Astrocyte of the cerebellum (primary cell): Measurements from ENCODE around the gene FERMT1.
"Not testable (repeated sequence)": the region's sequence is repeated elsewhere in the genome, so short reads cannot be mapped to it uniquely, and the experiment has no call there.

Source experiments
- DNase-seq: peaks from one replicate; pipeline ENCODE4 v3.0.0-alpha.2; 2011; ENCODE audit warnings: low read depth
- H3K4me3 ChIP-seq: 2 replicates; pipeline ENCODE4 v1.5.1; 2011; ENCODE audit warnings: mild to moderate bottlenecking, low read depth, low read length, moderate library complexity
- CTCF ChIP-seq: IDR thresholded peaks from 2 replicates; pipeline ENCODE4 v1.5.1; 2012; ENCODE audit warnings: low read length, low read depth, moderate library complexity, mild to moderate bottlenecking; ENCODE audit errors: missing control alignments
- in situ Hi-C: cut with HindIII; loops from 2 replicates; pipeline ENCODE4 v1.10.0; 2017; ENCODE audit warnings: low sequenced_read_pairs

FERMT1 gene

GRCh38 chr20:6120491-6120988 lies 2.3 kb downstream of the FERMT1 start:
- in situ Hi-C loops, result no loop called here
- no peak overlapping the region for H3K4me3 ChIP-seq
- TF ChIP-seq CTCF, result no peak
- DNase-seq, result no peak

- H3K4me3 ChIP-seq, result no peak overlapping the region
- TF ChIP-seq CTCF, result no peak
- DNase-seq, result no peak
- in situ Hi-C loops, result no loop called here
Measured at GRCh38 chr20:6116758-6117157, 6.1 kb downstream of the FERMT1 start.

- in situ Hi-C loops, result no loop called here
- DNase-seq, result no peak
- H3K4me3 ChIP-seq, result no peak overlapping the region
- no peak for TF ChIP-seq CTCF
Measured at GRCh38 chr20:6115221-6115895, 7.5 kb downstream of the FERMT1 start.

GRCh38 chr20:6114696-6115095 lies 8.1 kb downstream of the FERMT1 start:
- no peak for TF ChIP-seq CTCF
- no peak overlapping the region for H3K4me3 ChIP-seq
- no peak for DNase-seq
- in situ Hi-C loops, result no loop called here

GRCh38 chr20:6113951-6114350 lies 8.9 kb downstream of the FERMT1 start:
- TF ChIP-seq CTCF, result no peak
- in situ Hi-C loops, result no loop called here
- no peak overlapping the region for H3K4me3 ChIP-seq
- DNase-seq, result no peak

GRCh38 chr20:6112965-6113364 lies 9.9 kb downstream of the FERMT1 start:
- H3K4me3 ChIP-seq, in situ Hi-C loops, DNase-seq: not testable (repeated sequence)

- TF ChIP-seq CTCF, result no peak
- H3K4me3 ChIP-seq, result no peak overlapping the region
- in situ Hi-C loops, result no loop called here
- no peak for DNase-seq
Measured at GRCh38 chr20:6108330-6108729, 14.5 kb downstream of the FERMT1 start.
